Ureter (tissue), 1 donor: ENCODE data around the gene SIX3. TPM values are rescaled to one million over a fixed set of nuclear protein-coding genes. Genes with fewer than 3 reads are reported as not detected.

Experiments used
- DNase-seq: peaks from one replicate; pipeline ENCODE4 v3.0.0-alpha.2; 2020; ENCODE audit warnings: low spot score
- total RNA-seq: library from RNA; stranded (reverse); gene quantifications from one replicate; pipeline ENCODE4 v1.2.4, GENCODE V29; 2023
- donor health status: DM: yes; HTN: yes; CAD: no.

SIX3 gene
- total RNA-seq, result not detected

DNA sequence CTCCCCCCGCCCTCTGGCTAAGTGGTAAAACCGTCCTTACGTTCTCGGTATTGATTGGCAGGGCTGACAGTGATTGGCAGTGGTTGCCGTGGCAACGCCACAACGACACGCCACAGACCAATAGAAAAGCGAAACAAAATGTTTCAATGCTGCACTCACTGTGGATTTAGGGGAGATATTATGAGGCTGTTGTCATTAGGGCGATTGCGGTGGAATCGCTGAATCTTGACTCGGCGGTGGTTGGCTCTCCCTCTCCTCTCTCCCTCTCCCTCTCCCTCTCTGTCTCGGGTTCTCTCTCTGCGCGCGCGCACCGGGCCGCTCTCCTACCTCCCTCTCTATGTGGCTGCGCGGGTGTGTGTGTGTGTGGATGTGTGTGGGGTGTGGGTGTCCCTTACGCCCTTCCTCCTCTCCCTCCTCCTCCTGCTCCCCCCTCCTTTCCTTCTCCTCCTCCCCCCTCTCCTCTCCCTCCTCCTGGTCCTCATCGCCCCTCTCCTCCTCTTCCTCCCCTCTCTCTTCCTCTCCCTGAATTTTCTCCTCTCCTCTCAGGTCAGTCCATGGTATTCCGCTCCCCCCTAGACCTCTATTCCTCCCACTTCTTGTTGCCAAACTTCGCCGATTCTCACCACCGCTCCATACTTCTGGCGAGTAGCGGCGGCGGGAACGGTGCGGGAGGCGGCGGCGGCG lies at the start of gene SIX3:
Gene SIX3 (plus strand): TSS at position 152 of the 684 bp plus-strand sequence. CDS start 403 bp downstream, at position 555.
- DNase-seq, result no peak

DNA sequence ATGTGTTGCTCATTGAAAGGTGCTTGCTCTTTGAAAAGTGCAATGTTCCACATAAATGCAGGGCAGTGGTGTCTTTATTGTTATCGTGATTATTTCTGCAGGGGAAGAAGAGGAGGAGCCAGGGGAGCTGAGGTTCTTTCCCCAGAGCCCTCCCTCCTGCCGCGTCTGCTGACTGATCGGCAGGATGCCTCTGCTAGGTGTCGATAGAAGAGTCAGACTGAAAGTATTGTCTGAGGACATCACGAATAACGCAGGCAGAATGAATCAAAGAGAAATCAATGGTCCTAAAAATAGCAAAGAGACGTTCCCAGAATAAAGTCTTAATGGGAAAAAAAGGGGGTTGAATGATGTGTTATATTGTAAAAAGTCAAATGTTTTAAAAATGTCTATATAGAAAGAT lies 47.4 kb upstream of the SIX3 start:
- DNase-seq, result no peak

DNA sequence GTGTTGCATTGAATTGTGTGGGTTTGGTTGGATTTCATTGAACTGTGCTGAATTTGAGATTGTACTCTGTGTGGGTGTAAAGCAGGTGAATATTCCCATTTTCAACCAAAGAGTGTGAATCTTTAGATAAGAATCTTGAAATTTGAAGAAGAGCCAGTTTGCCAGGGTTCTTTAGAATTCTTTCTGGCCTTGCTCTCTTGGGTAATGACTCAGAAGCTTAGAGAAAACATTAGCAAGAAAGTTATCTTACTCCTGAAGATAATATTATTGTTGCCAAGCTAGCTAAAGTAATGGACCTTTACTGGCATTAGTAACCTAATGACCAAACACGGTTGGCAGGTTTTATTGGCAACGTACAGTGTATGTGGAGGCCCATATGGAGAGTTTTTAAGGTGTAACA lies 46.4 kb upstream of the SIX3 start:
- no peak for DNase-seq

DNA sequence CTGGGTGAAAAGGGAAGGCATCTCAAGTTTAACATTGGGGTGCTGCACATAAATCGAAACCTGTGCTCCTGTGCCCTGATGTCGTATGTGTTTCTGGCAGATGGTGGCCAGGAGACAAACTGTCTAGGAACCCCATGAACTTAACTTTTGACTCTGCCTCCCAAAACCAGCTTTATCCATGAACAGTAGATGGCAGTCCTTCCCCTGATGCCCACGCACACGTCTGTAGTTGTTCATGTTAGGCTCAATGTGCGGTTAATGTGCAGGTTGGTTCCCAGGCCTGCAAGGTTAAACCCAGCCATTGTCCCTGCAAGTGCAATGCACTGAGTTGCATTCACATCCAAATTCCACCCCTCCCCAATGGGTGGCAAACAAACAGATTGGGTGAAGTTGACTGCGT lies 44.1 kb upstream of the SIX3 start:
- DNase-seq, result no peak

DNA sequence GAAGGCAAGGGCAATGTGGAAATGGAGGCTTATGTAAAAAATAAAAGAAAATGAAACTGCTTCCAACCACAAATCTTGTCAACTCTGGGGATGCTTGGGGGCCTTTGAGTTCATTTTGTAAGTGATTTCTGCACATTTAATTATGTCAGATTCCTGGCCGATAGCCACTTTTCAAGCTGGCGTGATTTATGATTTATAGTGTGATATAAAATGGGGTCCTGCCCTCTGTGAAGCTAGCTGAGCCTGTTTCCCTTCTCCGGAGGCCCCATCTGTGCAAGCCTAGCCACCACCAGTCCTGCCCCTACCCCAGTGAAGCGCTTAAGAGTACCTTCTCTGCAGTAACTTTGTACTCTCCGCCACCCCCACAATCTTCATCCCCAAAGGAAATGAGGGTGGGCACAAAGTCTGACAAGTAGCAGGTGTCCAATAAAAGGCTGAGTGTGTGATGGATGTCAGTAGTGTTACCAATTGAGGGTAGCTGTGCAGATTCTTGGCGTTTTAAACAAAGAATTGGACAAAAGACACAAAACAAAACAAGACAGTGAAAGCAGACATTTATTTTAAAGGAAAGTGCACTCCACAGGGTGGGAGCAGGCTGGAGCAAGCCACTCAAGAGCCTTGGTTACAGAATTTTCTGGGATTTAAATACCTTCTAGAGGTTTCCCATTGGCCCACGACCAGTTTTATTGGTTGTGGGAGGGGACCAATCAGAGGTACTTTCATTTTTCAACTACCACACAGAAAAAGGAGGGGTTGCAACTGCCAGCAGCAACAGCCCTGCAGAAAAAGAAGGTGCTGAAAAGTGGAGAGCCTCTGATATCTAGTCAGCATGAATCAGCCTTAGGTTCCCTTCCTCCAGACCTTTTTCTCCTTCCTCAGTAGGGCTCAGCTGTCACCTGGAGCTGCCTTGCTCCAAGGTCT lies 39.0 kb upstream of the SIX3 start:
- no peak for DNase-seq

DNA sequence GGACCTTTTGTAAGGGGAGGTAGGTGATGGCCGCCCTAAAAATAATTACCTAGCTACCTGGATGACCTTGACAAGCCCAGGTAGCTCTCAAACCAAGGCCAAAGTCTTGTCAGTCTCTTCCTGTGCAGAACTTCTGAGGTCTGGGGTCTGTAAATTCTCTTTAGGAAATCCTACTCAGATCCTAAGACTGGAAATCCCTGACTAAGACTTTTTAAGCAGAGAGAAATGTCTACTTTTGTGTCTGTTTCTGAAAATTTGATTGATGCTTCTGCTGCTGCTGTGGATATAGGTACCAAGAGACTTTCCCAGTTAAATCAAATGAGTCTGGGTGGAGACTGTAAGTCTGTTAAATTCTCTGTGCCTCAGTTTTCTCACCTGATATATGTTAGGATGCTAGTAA lies 36.9 kb upstream of the SIX3 start:
- DNase-seq, result no peak

DNA sequence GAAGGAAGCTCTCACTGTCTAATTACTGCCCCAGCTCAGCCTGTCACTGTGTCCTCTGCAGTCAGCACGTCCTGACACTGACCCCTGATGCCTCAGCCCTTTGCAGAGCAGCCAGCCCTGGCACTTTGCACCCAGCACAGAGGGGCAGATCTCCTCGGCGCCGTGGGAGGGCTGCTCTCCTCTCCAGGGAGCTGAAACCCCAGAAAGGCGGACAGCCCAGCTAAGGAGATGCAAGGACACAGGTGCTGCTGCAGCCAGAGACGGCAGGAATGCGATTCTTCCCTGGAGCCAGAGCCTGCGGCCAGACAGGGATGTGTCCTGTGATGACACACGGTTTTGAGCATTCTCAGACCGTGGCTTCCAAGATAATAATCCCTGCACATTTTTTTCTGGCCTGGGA lies 34.5 kb upstream of the SIX3 start:
- DNase-seq, result no peak

DNA sequence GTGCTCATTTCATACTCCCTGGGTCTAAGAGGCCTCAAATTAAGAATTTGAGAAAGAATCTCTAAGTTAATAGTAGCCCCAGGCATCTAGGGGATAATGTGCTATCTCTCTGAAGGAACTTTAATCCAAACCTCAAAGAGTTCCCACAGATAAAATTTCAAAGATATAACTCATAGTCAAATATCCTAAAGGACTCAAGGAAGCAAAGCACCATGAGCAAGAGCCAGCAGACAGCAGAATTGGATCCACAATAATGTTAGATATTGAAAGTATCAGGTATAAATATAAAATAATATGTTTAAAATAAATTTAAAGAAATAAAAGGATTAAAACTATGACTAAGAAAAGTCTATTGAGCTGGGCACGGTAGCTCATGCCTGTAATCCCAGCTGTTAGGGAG lies 31.7 kb upstream of the SIX3 start:
- no peak for DNase-seq

DNA sequence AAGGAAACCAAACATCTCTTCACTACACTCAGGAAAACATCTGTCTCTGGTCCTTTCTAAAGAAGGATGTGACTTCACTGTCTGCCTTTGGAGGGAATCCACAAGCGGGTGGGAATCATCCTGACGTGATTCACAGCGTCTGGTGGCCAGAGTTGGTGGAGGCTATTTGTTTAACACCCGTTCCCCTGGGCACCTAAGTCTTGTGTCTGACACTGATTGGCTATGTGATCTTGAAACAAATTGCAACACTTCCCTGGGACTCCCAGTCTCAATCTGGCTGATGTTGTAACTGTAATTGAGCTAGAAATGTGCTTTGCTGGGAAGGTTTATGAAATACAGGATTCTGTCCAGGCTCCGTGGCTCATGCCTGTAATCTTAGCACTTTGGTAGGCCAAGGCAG lies 28.8 kb upstream of the SIX3 start:
- no peak for DNase-seq

DNA sequence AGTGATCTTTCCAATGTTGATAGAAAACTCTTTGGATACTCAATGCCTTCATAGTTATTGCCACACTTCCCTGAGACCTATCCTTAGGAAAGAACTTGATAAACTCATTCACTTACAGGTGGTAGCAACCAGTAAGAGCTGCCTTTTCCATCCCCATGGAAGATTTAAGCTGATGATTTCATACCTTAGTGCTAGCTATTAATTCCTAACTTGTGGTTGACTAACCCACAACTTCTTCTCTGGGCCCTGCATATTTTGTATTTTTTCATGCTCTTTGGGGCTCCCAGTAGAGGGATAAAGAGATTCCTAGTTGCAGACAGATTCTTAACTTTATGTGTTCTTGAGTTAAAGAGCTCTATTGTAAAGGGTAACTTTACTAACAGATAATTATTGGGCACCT lies 25.2 kb upstream of the SIX3 start:
- no peak for DNase-seq

DNA sequence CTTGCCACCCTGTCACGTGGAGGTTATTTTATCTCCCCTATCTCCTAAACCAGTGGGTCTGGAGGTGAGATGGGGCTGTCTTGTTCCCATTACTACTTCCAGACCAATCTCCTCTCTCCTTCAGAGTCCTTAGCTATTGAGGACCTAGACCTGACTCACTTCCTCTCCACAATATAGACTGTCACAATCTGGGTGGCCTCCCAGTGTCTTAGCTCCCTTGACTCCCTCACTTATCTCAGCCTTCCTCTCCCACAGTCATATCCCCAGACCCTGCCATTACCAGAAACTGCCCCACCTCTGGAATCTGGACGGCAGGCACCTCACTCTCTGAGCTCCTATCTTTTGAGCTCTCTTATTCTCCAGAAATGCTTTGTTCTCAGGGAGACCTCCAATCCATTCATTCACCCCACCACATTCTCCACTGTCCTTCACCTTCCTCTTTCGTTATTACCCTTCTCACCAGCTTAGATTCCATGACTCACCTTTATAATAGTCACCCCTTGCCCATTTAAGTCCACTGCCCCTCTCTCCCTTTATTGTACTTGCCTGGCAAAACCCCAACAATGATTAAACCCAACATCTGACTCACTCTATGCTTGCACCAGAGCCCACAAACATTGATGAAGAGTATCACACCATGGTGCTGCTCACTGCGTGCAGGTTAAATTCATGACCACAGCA lies 23.3 kb upstream of the SIX3 start:
- DNase-seq, result no peak

DNA sequence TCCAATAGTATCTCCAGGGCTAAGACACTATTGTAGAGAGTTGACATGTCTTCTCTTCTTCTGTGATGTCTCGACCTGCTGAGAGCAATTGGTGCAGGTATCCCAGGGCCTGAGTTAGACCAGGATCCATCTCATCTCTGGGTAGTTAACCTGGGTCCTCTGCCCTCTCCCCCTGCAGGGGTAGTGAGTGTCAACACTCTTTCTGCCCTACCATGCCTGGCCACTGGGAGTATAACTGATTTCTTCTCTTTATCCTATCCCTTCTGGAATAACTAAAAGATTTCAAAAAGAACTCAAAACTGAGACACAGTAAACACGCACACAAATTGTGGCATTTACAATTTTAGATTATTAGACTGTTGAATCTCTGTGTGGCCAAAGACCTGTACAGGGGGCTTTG lies 20.8 kb upstream of the SIX3 start:
- no peak for DNase-seq

DNA sequence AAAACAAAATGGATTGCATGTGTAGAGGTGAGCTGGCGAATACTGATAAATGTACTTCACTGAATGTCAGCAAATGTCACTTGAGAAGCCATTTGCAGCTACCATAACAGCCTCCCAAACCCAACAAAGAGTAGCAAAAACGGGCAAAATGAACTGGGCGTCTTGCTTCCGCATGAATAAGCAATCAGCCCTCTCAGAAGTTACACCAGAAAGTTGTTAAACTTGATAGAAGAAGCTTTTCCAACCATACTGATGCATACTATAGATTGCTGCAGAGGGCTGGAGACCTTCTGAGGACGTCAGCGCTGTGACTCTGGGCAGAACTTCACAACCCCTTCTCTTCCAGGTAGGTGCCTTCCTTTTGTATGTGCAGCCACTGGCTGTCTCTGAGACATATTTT lies 18.7 kb upstream of the SIX3 start:
- DNase-seq, result no peak

DNA sequence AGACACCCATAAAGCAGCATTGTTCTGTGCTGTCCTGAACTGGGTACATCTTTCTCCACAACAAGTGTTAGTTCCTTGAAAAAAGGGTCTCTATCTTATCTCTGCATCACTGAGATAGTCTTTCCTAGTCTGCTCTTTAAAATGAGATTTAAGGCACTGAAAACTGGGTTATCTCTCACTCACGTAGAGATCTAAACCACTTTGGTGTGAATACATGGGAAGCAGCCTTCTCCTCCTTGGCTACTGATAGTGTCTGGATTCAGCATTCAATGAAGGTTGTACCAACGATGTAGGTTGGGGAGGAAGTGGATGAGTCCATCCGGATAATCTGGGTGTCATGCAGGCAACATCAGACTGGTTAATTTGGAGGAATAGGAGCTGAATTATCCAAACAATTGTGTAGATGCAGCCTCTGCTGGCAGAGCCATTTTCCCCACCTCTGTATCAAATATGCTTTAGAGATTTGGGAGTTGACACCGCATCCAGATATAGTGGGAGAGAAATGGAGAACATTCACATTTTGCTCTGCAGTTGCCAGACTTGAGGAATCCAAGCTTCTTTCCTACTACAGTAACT lies 15.9 kb upstream of the SIX3 start:
- DNase-seq, result no peak

DNA sequence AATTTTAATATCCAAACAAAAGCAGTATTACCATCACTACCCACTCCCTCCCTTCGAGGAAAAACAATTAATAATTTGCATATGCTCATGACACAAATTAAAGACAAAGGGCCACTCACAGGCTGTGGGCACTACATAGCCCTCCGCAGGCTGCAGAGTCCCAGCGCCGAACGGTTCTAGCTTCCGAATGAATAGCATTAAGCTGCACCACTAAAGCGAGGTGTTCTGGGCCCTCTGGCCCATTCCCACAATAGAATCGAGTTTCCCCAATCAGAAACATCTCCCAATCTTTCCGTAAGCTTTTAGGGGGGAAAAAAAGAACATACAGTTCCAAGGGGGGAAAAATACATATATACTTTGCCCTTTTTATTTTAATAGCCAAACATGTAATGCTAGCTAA lies 14.5 kb upstream of the SIX3 start:
- DNase-seq, result no peak

DNA sequence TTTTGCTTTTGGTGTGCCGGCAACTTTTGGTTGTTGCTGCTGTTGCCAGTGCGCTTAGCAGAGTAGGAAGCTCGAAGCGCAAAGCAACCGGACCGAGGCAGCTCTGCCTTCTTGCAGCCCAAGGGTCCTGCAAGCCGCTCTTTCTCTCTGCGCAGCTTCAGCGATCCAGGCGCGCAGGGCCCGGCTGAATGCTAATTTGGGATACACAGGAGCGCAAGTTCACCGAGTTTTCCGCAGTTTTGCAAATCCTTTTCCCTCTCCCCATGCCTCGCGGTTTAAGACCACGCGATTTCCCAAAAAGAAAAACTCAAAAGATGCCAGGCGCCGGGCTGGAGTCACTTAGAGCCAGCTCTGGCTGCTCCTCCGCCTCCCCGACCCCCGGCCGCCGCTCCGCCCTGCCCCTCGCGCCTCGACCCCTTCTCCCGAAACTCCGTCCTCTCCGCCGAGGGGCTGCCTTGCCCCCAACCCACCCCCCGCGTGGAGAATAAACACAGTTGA lies 13.5 kb upstream of the SIX3 start:
- DNase-seq, result no peak

DNA sequence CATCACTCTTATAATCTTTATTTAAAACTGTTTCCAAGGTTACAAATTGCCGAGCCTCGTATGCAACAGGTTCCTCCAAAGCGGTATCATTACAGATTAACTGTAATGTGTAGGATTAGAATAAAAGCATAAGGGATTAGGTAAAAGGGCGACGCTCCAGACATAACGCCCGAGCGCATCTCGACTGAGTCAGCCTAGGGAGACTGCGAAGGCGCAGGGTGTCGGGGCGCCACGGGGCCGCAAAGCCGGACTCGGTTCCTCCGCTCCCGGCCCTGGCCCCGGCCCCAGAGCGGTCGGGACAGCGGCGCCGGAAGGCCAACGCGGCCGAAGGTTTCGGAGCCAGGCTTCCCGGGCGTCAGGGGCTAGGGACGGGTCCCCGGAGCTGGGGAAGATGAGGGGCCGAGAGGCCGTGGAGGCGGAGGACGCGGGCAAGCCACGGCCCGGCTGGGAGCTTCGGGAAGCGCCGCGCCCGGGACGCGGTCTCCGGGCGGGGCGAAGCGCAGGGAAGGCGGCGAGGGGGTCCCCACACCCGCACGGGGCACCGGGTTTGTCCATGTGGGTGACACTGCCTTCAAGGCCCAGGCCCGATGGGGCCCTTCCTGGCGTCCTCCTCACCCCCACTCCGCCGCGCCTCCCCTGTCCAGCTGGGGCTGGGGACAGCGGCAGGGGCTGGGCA lies 12.9 kb upstream of the SIX3 start:
- no peak for DNase-seq

DNA sequence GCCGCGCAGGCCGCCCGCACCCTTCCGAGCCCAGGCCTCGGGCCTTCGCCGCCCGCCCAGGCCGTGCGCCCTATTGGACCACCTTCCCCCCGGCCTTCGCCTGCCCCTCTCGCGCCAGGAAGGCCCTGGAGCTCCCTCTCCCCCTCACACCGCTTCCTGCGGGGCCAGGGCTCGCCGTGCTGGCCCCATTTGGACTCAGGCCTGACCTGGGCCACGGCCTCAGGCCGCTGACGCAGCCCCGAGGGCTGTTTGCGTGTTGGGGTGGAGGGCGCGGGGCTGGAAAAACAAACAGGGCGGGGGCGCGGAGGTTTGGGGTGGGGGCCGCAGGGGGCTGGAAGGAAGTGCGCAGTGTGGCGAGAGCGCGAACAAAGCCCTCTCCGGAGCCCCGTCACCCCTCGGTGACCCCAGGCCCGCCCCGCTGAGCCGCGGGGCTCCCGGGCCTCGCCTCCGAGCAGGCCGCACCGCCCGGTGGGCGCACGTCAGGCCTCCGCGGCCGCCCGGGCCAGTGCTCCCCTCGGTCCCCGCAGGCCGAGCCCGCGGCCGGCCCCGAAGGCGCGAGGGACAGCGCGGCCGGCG lies 12.3 kb upstream of the SIX3 start:
- DNase-seq, result no peak

DNA sequence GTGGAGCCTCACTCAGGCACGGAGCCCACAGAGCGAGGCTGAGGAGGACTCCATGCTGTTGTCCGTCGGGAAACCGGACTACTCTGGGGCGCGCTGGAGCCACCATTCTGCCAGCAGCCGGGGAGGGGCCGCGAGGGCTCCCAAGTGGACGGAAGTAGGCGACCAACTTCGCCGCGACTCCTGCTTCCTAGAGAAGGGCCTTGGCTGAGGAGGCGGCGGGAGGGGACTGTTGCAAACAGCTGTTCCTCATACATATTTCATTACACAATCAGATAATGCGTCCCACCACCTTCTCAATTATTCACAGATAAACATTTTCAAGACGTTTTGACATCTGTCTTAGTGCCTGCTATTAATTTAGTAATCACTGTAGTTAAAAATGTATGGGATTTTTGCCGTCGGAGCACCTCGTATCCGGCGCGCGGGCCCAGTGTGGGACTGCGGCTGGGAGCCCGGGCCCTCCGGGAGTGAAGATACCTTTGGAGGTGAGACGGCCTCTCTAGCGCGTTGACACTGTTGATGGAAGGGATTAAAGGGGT lies 11.7 kb upstream of the SIX3 start:
- no peak for DNase-seq

DNA sequence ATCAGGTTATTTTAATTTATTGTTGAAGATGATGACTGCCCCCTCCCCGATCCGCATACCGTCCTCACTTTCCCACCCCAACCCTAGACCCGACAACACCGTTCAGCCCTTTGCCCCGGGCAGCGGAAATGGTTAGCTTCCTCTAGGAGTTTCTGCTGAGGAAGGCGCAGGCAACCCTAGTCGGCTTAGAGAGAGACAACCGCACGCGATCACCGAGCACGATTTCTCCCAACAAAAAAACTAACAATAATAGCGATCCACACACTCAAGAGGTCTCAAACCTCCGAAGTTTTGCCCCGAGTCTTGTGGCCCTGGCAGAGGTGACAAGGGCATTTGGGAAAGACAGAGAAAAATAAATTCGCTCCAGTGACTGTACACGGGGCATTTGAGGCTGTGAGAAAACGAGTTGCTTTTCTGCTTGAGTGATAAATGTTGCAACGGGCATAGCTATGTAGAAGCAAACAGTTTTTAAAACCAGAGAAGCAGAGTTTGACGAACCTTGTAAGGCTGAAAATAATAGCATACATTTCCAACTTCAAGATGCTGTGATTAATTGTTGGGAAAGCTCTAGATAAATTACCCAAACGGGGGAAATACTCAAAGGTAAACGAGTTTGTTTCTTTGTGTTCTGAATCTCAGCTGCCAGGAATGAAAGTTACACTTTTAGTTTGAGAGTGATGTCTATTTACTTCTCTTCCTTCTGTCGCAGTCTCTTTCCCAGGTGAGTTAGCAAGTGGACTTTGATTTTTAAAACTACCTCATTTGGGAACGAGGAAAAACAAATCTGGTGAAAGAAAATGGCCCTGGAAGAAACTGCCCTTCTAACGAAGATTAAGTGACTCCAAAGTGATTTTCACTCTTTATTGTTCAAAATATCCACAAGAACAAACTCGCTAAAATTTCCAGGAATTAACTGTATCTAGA lies 11.0 kb upstream of the SIX3 start:
- DNase-seq, result no peak
